RKO (cell line): ENCODE data around the gene ZBTB20.

Experiments
- DNase-seq: peaks from one replicate; pipeline ENCODE4 v3.0.0-alpha.2; 2016; ENCODE audit warnings: low spot score

Gene ZBTB20

GRCh38 chr3:114571363-114571762 is 575.7 kb downstream of the ZBTB20 start:
- no peak for DNase-seq

GRCh38 chr3:114569186-114569585 is 577.9 kb downstream of the ZBTB20 start:
- no peak for DNase-seq

GRCh38 chr3:114567771-114568170 is 579.3 kb downstream of the ZBTB20 start:
- no peak for DNase-seq

GRCh38 chr3:114566767-114567166 is 580.3 kb downstream of the ZBTB20 start:
- DNase-seq = no peak

- DNase-seq = no peak
These were observed 580.8 kb downstream of the ZBTB20 start for GRCh38 chr3:114566162-114566755.

GRCh38 chr3:114565216-114565615 is 581.9 kb downstream of the ZBTB20 start:
- DNase-seq = no peak

- DNase-seq = no peak
These were observed 583.4 kb downstream of the ZBTB20 start for GRCh38 chr3:114563720-114564119.

- no peak for DNase-seq
These were observed 584.5 kb downstream of the ZBTB20 start for GRCh38 chr3:114562557-114562956.

GRCh38 chr3:114558271-114558670 is 588.8 kb downstream of the ZBTB20 start:
- no peak for DNase-seq

- DNase-seq = no peak
These were observed 589.3 kb downstream of the ZBTB20 start for GRCh38 chr3:114557791-114558190.

- DNase-seq = no peak
These were observed 590.4 kb downstream of the ZBTB20 start for GRCh38 chr3:114556657-114557213.

GRCh38 chr3:114554731-114555130 is 592.4 kb downstream of the ZBTB20 start:
- no peak for DNase-seq

GRCh38 chr3:114553949-114554593 is 593.0 kb downstream of the ZBTB20 start:
- no peak for DNase-seq

GRCh38 chr3:114552527-114552812 is 594.6 kb downstream of the ZBTB20 start:
- no peak for DNase-seq

GRCh38 chr3:114551770-114552526 is 595.1 kb downstream of the ZBTB20 start:
- DNase-seq = peak; percentile 75

GRCh38 chr3:114550165-114550564 is 596.9 kb downstream of the ZBTB20 start:
- no peak for DNase-seq

GRCh38 chr3:114545193-114545592 is 601.9 kb downstream of the ZBTB20 start:
- DNase-seq = no peak

GRCh38 chr3:114542359-114542758 is 604.7 kb downstream of the ZBTB20 start:
- no peak for DNase-seq

GRCh38 chr3:114539525-114539924 is 607.6 kb downstream of the ZBTB20 start:
- no peak for DNase-seq

GRCh38 chr3:114538211-114538610 is 608.9 kb downstream of the ZBTB20 start:
- no peak for DNase-seq

GRCh38 chr3:114528517-114528916 is 618.6 kb downstream of the ZBTB20 start:
- no peak for DNase-seq

- DNase-seq = peak; percentile 47
These were observed 619.9 kb downstream of the ZBTB20 start for GRCh38 chr3:114527036-114527644.

GRCh38 chr3:114525278-114525677 is 621.8 kb downstream of the ZBTB20 start:
- DNase-seq = no peak
